Measurements from ENCODE around the gene STXBP2. TPM values are rescaled to one million over a fixed set of nuclear protein-coding genes. Genes with fewer than 3 reads are reported as not detected.

The STXBP2 gene
- total and polyA plus RNA-seq, 9 of the 15 experiments (the other 6 are each of a cell fraction or from before 2014, with no cell fraction given) = 2.5 to 163 (median 71.3) TPM

DNA sequence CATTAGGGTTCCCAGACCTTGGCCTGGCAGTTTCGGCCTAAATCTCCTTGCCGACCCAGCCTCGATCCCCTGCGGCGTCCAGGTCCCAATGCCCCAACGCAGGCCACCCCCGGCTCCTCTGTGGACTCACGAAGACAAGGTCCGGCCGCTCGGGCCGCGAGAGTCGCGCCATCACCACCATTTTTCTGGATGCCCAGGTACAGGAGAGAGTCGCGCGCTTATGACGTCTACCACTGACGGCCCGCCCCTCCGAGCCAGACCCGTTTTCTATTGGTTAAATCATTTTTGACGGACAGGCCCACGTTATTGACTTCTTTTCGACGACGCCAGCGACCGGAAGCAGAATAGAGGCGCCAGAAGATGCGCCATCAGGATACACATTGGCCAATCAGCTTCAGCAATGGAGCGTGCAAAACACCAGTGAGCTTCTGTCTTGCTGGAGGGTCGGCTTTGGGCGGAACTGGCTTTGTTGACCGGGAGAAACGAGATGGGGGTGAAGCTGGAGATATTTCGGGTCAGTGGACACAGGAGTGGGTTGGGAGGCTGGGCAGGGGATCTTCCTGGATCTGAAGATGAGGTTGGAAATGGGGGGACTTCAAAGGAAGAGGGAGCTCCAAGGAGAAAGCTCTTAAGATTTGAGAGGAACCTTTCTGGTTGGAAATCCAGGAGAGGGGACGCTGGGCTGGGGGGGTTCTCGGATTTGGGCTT is 7.4 kb upstream of the STXBP2 start, which contains the start of the genes PET100 and XAB2 (continued):
- TF ChIP-seq, protein P1, sequence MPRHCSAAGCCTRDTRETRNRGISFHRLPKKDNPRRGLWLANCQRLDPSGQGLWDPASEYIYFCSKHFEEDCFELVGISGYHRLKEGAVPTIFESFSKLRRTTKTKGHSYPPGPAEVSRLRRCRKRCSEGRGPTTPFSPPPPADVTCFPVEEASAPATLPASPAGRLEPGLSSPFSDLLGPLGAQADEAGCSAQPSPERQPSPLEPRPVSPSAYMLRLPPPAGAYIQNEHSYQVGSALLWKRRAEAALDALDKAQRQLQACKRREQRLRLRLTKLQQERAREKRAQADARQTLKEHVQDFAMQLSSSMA (CRISPR knock-in tag; IDR thresholded peaks at IDR 0.05) = no peak
- TF ChIP-seq, protein P2, sequence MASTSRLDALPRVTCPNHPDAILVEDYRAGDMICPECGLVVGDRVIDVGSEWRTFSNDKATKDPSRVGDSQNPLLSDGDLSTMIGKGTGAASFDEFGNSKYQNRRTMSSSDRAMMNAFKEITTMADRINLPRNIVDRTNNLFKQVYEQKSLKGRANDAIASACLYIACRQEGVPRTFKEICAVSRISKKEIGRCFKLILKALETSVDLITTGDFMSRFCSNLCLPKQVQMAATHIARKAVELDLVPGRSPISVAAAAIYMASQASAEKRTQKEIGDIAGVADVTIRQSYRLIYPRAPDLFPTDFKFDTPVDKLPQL (IDR thresholded peaks at IDR 0.05; ENCODE audit: extremely low read depth, insufficient read length) = no peak
- TF ChIP-seq, protein P3, sequence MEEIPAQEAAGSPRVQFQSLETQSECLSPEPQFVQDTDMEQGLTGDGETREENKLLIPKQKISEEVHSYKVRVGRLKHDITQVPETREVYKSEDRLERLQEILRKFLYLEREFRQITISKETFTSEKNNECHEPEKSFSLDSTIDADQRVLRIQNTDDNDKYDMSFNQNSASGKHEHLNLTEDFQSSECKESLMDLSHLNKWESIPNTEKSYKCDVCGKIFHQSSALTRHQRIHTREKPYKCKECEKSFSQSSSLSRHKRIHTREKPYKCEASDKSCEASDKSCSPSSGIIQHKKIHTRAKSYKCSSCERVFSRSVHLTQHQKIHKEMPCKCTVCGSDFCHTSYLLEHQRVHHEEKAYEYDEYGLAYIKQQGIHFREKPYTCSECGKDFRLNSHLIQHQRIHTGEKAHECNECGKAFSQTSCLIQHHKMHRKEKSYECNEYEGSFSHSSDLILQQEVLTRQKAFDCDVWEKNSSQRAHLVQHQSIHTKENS (CRISPR knock-in tag; IDR thresholded peaks at IDR 0.05) = no peak
- TF ChIP-seq GTF2A2 (tag; IDR thresholded peaks at IDR 0.05) (no peak), JUNB (CRISPR knock-in tag; conservative IDR thresholded peaks at IDR 0.05) (no peak), ARID2 (IDR thresholded peaks at IDR 0.05) (no peak), RBM34 (IDR thresholded peaks at IDR 0.05; ENCODE audit: borderline replicate concordance, insufficient read depth, low read length) (no peak), HLTF (IDR thresholded peaks at IDR 0.05) (no peak), ZNF408 (CRISPR knock-in tag; IDR thresholded peaks at IDR 0.05; ENCODE audit: low read depth) (no peak), CXXC5 (CRISPR knock-in tag; IDR thresholded peaks at IDR 0.05) (peak; percentile 100), FOXA1 (IDR thresholded peaks at IDR 0.05; ENCODE audit: borderline replicate concordance) (no peak), GABPA (tag; conservative IDR thresholded peaks at IDR 0.05; ENCODE audit: low read depth) (peak; percentile 96), ELF1 (tag; IDR thresholded peaks at IDR 0.05) (peak; percentile 98), ILF3 (IDR thresholded peaks at IDR 0.05; ENCODE audit: borderline replicate concordance) (no peak), SRF (CRISPR knock-in tag; IDR thresholded peaks at IDR 0.05) (no peak), MTA1 (IDR thresholded peaks at IDR 0.05; ENCODE audit: borderline replicate concordance) (peak; percentile 99), EP400 (IDR thresholded peaks at IDR 0.05) (peak; percentile 93), POLR2G (IDR thresholded peaks at IDR 0.05; ENCODE audit: low read depth, low read length) (peak; percentile 86), BRCA1 (IDR thresholded peaks at IDR 0.05) (no peak), BRCA1 (CRISPR knock-in tag; IDR thresholded peaks at IDR 0.05) (no peak), YY1 (IDR thresholded peaks at IDR 0.05; ENCODE audit: borderline replicate concordance in 1 of 3, control insufficient read depth in 1 of 3, extremely low read depth in 1 of 3, insufficient read depth in 3 of 3, insufficient read length in 1 of 3, insufficient replicate concordance in 2 of 3, low read depth in 1 of 3, low read length in 2 of 3) (peak; percentile 28 to 92 (median 88))
- TF ChIP-seq, protein P4, sequence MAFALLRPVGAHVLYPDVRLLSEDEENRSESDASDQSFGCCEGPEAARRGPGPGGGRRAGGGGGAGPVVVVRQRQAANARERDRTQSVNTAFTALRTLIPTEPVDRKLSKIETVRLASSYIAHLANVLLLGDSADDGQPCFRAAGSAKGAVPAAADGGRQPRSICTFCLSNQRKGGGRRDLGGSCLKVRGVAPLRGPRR (CRISPR knock-in tag; IDR thresholded peaks at IDR 0.05) = no peak
- TF ChIP-seq, protein P5, sequence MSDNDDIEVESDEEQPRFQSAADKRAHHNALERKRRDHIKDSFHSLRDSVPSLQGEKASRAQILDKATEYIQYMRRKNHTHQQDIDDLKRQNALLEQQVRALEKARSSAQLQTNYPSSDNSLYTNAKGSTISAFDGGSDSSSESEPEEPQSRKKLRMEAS (CRISPR knock-in tag; IDR thresholded peaks at IDR 0.05) = no peak; the same call in 1 of the 2 replicates
- TF ChIP-seq, protein P6, sequence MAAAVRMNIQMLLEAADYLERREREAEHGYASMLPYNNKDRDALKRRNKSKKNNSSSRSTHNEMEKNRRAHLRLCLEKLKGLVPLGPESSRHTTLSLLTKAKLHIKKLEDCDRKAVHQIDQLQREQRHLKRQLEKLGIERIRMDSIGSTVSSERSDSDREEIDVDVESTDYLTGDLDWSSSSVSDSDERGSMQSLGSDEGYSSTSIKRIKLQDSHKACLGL (CRISPR knock-in tag; IDR thresholded peaks at IDR 0.05; ENCODE audit: borderline replicate concordance, poor library complexity, severe bottlenecking) = no peak
